GM23248 (cell line): ENCODE measurements around the gene ADAMTS9.

Experiments
- EZH2 ChIP-seq: fragments of 200-600 bp; sonication (generic); IDR thresholded peaks from 2 replicates; pipeline ENCODE4 v1.6.1; 2018; ENCODE audit warnings: antibody characterized with exemption, mild to moderate bottlenecking; ENCODE audit not compliant: insufficient read depth, poor library complexity, severe bottlenecking
- EZH2phosphoT487 ChIP-seq: fragments of 200-600 bp; sonication (generic); IDR thresholded peaks from 2 replicates; pipeline ENCODE4 v1.6.1; 2018; ENCODE audit warnings: antibody characterized with exemption, moderate library complexity, mild to moderate bottlenecking, low read depth; ENCODE audit not compliant: insufficient read depth

DNA sequence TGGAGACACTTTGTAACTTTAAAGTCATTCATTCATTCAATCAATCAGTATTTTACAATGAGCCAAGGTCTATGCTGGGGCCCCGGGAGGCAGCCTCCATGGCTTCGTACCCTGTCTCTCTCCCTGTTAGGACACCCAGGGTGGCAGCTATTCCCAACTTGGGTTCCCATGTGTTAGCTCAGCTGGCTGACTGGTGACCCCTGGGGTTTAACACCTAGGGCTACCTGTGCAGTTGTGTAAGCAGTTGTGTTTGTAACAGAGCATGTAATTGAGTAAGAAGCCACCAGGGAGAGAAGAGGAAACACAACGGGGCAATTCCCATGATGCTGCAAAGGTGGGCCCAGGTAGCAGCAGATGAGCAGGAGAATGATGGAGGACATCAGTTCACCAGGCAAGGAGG is 132.4 kb downstream of the ADAMTS9 start:
- TF ChIP-seq EZH2 = no peak
- no peak for TF ChIP-seq EZH2phosphoT487
